Renal pelvis (tissue), 4 donors: ENCODE measurements around the gene TUT4. TPM values are rescaled to one million over a fixed set of nuclear protein-coding genes. Genes with fewer than 3 reads are reported as not detected.

ENCODE experiments used
- DNase-seq: peaks from one replicate; pipeline ENCODE4 v3.0.0-alpha.2; 2013
- polyA plus RNA-seq, 3 donors: library from polyadenylated mRNA; unstranded; fragments of 120-200 nt; gene quantifications; one replicate each; pipeline ENCODE4 v1.2.1, GENCODE V29; 2013; ENCODE audit not compliant: insufficient read length in 3 of 3

The TUT4 gene
- polyA plus RNA-seq, 3 donors = 70.6 to 123 (median 107) TPM

GRCh38 chr1:52544665-52545525 lies 8.0 kb downstream of the TUT4 start:
- DNase-seq = no peak

- no peak for DNase-seq
Observed at GRCh38 chr1:52542085-52542688, 10.7 kb downstream of the TUT4 start.

DNA sequence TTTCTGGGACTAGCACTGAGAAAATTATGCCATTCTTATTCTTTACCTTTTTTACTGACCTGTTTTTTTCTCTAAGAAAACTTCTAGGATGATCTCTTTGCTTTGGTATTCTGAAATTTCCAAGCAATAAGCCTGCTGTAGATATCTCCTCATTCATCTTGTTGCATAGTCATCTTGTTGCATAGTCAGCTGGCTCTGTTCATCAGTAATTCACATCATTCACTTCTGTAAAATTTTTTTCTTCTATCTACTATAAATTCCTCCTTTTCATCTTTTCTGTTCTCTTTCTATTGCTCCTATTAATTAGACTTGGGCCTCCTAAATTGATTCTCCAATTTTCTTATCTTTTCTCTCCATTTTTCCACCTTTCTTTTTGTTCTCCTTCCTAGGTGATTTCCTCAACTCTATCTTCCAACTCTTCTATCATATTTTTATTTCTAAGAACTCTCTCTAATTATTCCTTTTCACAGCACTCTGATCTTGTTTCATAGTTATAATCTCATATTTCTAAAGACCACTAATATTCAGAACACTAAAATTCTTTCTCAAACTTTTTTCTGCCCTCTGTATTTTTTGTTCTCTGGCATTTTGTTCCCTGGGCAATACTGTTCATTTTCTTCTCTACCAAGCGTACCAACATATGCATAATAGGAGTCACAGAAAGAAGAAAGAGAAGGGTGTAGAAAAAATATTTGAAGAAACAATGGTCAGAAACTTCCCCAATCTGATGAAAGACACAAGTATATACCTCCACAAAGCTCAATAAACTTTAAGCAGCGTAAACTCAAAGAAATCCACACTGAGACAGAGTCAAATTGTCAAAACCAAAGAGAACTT lies 17.7 kb downstream of the TUT4 start:
- DNase-seq = no peak

- no peak for DNase-seq
Observed at GRCh38 chr1:52533713-52534112, 19.2 kb downstream of the TUT4 start.

- DNase-seq = no peak
Observed at GRCh38 chr1:52532731-52533327, 20.1 kb downstream of the TUT4 start.

- DNase-seq = no peak
Observed at GRCh38 chr1:52532247-52532646, 20.6 kb downstream of the TUT4 start.

DNA sequence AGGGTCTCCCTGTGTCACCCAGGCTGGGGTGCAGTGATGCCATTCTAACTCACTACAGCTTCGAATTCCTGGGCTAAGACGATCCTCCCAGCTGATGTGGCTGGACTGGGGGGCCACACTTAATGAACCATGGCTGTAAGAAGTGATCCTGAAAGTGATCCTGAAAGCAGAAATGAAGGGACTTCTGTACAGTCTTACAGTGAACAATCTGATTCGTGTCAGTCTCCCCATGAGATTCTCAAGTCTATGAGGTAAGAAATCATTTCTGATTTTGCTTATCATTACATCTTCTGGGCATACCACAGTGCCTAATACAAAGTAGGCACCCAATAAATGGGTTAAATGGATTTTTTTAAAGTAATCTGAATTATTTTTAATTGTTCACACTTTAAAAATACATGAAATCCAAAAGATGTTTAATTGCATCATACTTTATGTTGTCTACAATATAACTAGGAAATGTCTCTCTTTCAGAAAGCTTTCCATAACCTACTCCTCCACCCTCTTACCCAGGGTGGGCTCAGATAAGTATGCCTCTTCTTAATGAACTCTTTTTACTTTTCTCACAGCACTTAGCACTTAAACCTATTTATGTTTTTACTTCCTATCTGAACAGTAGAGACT lies 21.5 kb downstream of the TUT4 start:
- no peak for DNase-seq

DNA sequence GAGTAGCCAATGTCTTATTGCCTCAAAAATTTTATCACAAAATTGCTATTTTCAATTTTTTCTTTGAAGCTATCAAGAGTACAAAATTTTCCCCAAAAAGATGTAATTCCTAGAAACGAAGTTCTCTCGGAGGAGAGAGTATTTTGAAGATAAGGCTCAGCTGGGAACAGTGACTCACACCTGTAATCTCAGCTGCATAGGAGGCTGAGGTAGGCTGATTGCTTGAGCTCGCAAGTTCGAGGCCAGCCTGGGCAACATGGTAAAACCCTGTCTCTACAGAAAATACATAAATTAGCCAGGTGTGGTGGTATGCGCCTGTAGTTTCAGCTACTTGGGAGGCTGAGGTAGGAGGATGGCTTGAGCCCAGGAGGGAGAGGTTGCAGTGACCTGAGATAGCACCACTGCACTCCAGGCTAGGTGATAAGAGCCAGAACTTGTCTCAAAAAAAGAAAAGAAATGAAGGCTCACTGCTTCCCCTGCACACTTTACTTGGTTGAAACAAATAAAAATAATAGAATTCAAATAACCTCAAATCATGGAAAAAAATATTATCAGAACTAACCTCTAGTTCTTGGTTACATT lies 22.2 kb downstream of the TUT4 start:
- no peak for DNase-seq

- no peak for DNase-seq
Observed at GRCh38 chr1:52523376-52523775, 29.5 kb downstream of the TUT4 start.

GRCh38 chr1:52520148-52520547 lies 32.7 kb downstream of the TUT4 start:
- no peak for DNase-seq

DNA sequence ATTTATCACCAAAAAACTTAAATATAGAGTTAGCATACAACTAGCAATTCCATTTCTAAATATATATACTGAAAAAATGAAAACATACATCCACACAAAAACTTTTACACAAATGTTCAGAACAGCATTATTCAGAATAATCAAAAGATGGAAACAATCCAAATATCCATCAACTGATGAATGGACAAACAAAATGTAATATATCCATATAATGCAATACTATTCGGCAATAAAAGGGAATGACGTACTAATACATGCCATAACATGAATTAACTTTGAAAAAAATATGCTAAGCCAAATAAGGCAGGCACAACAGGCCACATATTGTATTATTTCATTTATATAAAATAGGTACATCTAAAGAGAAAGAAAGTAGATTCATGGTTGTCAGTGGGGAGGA lies 33.9 kb downstream of the TUT4 start:
- no peak for DNase-seq

- no peak for DNase-seq
Observed at GRCh38 chr1:52511851-52512615, 40.9 kb downstream of the TUT4 start.

DNA sequence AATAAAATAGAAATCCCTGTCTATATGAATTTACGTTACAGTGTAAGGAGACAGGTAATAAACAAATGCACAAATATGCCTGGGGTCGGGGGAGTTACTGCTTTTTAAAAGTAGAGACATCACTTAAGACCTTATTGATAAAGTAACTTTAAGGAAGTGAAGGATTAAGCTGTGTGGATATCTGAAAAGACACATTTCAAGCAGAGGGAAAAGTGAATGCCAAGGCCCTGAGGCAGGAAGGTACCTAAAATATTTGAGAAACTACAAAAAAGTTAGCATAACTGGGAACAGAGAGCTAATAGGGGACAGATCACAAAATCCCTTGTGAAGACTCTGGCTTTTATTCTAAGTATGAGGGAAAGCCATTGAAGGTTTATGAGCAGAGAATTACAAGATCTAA lies 41.5 kb downstream of the TUT4 start:
- no peak for DNase-seq

- DNase-seq = no peak
Observed at GRCh38 chr1:52506920-52507546, 45.9 kb downstream of the TUT4 start.

DNA sequence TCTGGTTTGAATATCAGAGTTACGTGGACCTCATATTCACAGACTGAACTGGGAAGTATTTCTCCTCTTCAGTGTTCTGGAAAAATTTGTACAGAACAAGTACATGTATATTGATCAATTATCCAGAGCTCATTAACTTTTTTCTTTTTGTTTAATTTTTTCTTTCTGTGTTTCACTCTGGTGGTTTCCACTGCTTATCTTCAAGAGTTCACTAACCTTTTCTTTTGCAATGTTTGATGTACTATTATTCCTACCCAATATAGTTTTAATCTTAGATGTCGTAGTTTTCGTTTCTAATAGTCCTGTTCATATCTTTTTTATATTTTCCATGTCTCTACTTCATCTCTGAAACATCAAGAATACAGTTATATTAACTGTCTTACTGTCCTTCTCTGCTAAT lies 46.5 kb downstream of the TUT4 start:
- DNase-seq = no peak

GRCh38 chr1:52504720-52505119 lies 48.2 kb downstream of the TUT4 start:
- no peak for DNase-seq

DNA sequence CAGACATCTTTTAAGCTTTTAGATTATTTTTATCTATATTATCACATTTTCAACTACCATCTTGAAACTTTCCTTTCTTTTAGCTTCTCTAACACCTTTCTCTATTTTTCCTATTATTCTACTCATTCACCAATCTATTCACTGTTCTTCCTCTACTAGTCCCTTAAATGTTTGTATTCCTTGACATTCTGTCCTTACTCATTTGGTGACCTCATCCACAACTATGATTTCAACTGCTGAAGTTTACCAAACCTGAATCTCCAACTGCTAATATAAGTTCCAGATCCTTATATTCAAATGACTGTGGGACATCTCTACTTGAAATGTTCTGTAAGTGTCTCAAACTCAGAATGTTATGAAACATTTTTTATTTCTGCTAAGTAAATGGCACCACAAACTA lies 49.2 kb downstream of the TUT4 start:
- no peak for DNase-seq

DNA sequence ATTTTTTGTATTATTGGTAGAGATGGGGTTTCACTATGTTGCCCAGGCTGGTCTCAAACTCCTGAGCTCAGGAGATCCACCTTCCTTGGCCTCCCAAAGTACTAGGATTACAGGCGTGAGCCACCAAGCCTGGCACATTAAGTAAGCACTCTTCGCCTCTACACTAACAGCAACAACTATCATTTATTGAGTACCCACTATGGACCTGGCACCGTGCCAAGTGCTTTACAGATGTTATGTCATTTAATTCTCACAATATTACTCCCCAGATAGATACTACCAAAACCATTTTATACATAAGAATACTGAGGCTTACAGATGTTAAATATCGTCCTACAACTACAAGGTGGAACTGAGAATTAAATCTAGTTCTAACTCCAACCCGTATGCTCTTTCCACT lies 50.1 kb downstream of the TUT4 start:
- DNase-seq = no peak

GRCh38 chr1:52487632-52488031 lies 65.3 kb downstream of the TUT4 start:
- DNase-seq = no peak

GRCh38 chr1:52482326-52483004 lies 70.4 kb downstream of the TUT4 start:
- DNase-seq = no peak
